Left kidney (tissue), 2 donors: Measurements from ENCODE around the gene BCAS4. TPM values are rescaled to one million over a fixed set of nuclear protein-coding genes. Genes with fewer than 3 reads are reported as not detected.

Experiments used
- DNase-seq: peaks from one replicate; pipeline ENCODE4 v3.0.0-alpha.2; 2013
- polyA plus RNA-seq: library from polyadenylated mRNA; unstranded; fragments of 120-200 nt; gene quantifications from one replicate; pipeline ENCODE4 v1.2.1, GENCODE V29; 2013; ENCODE audit not compliant: insufficient read length

Gene BCAS4
- polyA plus RNA-seq, 1 donor, result 5.1 TPM

DNA sequence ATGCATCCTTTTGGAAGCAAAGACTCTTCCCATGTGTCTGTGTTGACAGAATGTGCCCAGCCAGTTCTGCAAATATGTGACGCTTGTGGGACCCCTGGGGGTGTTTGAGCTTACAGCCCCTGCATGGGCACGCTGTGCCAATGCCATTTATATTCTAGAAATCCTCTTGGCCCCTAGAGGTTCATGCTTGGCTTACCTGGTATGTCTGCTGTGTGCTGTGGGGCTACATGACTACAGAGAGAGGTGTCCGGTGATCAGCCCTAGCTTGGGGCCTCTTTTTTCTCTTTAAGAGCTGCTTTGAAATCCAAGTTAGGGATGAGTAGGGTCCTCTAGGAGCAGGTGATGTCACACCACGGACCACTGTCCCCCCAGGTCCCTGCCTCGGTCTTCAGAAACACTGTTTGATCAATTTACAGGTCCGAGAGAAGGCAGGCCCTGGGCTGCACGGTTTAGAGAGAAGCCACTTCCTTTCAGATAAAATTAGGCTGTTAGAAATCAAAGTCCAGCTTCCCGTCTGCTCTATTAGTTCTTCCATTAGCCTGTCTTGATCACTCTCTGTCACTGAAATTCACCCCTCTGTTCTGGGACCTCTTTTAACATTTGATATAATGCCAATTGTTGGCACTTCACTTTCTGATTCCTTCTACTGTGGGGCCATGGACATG, 26.5 kb downstream of the BCAS4 start:
- DNase-seq, result no peak

DNA sequence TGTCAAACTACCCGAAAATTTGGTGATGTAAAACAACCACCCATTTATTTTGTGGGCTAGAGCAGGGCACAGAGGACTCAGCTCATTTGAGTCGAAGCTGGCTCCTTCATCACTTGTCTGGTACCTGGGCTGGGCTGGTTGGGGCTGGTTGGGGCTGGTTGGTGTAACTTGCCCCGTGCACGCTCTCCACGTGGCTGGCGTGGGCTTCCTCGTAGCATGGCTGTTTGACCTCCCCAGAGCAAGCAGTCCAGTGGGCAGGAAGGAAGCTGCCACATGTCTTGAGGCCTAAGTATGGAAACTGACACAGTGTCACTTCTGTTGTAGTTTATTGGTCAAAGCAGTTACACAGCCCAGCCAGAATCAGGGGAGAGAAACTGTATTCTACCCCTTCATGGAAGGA, 27.1 kb downstream of the BCAS4 start:
- DNase-seq, result no peak

DNA sequence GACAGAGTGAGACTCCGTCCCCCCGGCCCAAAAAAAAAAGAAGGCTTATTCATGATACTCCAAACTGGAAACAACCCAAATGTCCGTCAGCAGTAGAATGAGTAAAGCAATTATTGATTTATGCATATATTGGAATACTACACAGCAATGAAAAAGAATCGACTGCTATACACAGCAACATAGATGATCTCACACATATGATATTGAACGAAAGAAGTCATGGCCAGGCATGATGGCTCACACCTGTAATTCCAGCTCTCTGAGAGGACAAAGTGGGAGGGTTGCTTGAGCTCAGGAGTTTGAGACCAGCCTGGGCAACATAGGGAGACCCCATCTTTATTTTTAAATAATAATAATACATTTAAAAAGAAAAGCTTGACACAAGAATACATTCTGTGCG, 28.5 kb downstream of the BCAS4 start:
- DNase-seq, result no peak

DNA sequence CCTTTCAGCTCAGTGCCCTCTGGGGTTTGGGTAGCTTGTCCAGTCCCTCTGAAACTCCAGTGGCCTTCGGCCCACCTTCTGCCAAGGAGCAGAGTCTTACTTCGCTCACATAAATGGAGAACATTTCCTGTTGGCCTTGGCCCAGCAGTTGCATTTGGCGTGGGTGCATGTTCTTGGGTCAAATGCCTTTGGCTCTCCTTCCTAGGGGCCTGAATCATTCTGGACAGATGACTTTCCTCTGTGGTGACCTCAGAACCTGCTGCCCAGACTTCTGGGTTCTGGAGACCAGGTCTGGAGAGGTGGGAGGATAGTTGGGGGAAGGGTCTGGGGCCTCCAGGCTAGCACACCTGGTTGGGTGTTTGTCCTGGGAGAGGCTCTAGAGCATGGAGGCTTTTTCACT, 29.3 kb downstream of the BCAS4 start:
- no peak for DNase-seq

DNA sequence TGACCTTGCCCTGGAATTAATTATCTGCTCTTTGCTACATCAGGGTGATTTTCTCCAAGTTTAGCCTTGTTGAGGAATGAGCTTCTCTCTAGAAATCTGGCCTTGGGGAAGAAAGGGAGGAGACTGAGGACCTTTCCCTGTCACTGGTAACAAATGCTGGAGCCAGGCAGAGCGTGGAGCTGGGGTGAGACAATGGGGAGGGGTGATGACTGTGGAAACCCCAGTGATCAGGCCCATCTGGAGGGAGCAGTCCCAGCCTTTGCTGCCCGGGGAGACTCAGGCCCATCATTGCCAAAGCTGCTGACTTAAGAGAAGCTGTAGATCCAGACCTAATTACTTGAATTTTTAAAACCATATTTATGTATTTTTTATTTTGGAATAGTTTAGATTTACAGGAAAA, 31.3 kb downstream of the BCAS4 start:
- DNase-seq, result no peak

DNA sequence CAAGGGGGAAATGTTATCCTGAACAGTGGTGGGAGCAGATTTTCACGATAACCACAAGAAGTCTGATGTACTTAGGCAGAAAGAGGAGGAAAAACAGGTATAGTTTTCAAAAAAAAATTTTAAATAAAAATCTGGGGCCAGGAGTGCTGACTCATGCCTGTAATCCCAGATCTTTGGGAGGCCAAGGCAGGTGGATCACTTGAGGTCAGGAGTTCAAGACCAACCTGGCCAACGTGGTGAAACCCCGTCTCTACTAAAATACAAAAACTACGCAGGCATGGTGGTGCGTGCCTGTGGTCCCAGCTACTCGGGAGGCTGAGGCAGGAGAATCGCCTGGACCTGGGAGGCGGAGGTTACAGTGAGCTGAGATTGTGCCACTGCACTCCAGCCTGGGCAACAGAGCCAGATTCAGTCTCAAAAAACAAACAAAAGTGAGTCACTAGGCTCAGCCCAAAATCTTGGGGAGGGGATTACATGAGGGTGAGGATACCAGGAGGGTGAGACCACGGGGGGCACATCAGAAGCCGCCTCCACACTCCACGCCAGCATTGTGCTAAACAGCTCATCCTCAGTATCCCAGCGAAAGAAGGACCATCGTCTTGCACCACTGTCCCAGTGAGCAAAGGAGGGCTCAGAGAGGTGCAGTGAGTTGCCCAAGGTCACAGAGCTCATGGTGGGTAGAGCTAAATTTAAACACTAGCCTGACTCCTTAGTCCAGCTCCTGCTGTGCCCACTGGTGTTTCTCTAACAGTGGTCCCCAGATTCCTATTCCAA, 33.7 kb downstream of the BCAS4 start:
- no peak for DNase-seq

DNA sequence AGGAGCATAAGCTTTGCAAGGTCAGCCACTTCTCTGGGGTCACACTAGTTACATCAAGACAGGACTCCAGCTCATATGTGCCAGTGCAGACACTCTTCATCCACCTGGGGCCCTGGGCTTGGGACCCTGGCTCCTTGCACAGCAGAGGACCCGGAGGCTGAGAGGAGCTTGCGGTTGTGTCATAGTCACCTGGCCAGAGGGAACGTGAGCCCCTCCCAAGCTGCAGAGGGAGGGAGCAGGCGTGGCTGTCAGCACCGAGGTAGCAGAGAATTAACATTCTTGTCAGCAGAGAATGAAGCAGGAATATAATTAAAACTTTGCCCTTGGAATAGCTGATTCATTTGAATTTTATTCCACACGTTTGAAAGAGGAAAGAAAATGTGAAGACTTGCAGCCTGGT, 36.8 kb downstream of the BCAS4 start:
- no peak for DNase-seq

DNA sequence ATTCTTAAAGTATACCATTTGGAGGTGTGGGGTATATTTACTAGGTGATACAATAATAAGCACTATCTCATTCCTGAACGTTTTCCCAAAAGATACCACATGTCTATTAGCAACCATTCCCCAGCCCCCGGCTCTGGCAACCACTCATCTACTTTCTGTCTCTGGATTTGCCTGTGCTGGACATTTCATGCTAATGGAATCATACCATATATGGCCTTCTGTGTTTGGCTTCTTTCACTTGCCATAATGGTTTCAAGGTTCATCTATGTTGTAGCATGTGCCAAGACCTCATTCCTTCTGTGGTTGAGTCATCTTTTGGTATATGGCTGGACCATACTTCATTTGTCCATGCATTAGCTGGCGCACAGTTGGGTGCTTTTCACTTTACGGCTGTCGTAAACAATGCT, 39.7 kb downstream of the BCAS4 start:
- no peak for DNase-seq

DNA sequence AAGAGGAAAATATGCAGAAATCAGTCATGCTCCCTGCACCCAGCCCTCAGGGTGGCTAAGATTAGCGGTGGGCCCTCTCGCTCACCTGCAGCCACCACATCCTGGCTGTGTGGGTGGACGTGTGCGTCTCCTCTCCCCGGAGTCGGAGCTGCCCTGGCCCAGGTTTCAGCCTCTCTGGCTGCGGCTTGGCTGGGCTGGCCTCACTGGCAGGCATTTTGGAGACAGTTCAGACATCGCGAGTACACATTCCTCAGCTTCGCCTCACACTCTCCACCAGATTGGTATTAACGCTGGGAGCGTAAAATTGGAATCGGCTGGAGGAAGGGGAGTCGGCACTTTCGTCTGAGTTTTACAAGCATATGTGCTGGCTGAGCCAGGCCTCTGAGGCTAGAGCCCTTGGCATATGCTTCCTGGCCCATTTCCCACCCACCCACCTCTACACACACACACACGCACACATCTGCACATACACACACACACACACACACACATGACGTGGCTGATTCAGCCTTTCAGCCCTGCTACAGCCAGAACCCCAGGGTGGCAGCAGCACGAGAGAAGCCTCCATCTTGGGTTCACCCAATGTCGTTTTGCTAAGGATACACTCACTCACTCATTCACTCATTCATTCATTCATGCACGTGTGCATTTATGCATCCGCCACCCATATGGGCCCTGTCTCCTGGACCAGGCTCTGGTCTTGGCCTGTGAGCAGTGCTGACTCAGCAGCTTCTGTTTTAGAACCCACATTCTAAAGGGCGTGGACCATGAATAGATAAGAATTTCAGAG, 42.9 kb downstream of the BCAS4 start:
- no peak for DNase-seq

DNA sequence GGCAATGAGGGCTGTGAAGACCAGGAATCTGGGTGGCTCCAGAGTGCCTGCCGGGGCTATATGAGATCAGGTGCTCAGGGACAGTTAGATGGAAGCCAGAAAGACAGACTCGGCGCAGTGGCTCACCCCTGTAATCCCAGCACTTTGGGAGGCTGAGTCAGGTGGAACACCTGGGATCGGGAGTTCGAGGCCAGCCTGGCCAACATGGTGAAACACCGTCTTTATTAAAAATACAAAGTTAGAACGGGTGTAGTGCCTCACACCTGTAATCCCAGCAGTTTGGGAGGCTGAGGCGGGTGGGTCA, 43.4 kb downstream of the BCAS4 start:
- no peak for DNase-seq

DNA sequence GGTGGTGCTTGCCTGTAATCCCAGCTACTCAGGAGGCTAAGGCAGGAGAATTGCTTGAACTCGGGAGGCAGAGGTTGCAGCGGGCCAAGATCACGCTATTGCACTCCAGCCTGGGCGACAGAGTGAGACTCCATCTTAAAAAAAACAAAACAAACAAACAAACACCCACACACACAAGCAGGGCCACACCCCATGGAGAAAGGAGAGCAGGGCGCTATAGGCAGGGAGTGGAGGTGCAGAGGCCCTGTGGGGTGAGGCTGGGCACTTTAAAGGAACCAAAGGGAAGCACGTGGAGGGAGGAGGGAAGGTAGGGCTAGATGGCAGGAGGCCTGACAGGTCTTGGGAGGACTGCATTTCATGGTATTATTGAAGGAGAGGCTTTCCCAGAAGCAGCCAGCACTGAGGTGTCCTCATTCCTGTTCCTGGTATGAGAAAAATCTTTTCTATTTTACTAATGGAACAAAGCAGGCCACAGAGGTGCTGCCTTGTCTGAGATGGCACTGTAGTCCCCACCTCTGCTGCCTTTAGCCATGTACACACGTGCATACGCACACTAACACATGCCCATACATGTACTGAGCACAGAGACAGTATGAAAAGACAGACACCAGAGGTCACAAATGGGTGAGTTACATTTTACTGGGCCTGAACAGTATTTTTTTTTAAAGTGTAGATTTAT, 44.0 kb downstream of the BCAS4 start:
- no peak for DNase-seq

DNA sequence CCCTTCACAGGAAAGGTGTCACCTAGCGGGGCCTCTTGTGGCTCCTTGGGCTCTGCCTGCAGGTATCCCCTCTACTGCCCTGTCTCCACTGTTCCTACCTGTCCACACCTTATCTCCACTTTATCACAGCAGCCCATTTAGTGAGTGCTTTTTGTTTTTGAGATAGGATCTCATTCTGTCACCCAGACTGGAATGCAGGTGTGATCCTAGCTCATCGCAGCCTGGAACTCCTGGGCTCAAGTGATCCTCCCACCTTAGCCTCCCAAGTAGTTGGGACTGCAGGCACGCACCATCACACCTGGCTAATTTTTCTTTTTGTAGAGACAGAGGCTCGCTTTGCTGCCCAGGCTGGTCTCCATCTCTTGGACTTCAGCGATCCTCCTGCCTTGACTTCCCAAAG, 48.0 kb downstream of the BCAS4 start:
- DNase-seq, result no peak

DNA sequence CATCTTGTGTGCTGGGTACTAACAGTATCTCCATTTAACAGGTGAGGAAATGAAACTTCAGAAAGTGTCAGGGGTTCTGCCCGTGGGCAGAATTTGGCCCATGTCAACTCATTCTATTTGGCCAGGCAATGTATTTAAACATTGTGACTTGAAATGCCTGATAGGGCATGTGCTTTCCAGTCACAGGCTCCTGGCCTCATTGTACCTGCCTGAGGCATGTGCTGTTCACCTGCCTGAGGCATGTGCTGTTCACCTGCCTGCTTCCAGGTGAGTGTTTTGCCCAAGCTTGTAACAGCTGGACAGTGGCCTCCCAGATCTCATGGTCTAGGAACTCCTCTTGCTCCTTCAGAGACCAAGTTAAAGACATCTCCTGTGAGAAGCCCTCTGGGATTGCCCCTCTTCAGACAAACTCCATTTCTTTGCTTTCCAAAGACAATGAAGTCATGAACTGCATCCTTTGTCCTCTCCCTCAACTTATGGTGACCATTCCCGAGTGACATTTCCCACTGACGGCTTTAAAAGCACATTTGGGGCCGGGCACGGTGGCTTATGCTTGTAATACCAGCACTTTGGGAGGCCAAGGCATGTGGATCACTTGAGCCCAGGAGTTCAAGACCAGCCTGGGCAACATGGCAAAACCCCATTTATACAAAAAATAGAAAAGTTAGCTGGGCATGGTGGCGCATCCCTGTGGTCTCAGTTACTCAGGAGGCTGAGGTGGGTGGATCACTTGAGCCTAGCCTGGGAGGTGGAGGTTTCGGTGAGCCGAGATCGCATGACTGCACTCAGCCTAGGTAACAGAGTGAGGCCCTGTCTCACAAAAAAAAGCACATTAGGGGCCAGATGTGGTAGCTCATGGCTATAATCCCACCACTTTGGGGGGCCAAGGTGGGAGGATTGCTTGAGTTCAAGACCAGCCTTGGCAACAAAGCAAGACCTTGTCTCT, 48.7 kb downstream of the BCAS4 start:
- no peak for DNase-seq

DNA sequence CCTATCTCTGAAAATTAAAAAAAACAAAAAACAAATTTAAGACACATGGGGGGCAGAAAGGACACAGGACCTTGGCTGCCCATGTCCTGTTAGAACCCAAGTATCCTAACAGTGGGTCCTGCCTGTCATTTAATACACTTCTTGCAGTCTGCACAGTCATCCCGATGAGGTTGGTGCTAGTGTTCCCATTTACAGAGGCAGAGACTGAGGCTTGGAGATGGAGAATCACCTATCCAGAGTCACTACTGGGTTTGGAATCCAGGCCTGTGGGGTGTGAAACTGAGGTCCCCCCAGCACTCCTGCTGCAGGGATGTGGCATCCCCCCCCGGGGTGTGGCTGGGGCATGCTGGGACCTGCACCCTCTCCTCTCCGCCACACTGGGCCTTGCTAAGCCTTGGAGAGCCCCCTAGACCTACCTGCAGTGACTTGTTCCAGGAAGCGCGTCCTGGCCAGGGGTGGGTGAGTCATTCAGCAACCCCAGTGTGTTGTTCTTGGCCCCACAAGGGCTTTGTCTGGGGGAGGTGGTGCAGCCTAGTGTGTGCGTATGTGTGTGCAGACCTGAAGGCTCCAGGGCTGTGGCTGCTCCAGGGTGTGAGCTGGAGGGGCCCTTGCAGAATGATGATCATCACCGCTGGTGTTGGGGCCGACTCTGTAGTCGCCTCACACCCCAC, 49.7 kb downstream of the BCAS4 start:
- DNase-seq, result no peak

DNA sequence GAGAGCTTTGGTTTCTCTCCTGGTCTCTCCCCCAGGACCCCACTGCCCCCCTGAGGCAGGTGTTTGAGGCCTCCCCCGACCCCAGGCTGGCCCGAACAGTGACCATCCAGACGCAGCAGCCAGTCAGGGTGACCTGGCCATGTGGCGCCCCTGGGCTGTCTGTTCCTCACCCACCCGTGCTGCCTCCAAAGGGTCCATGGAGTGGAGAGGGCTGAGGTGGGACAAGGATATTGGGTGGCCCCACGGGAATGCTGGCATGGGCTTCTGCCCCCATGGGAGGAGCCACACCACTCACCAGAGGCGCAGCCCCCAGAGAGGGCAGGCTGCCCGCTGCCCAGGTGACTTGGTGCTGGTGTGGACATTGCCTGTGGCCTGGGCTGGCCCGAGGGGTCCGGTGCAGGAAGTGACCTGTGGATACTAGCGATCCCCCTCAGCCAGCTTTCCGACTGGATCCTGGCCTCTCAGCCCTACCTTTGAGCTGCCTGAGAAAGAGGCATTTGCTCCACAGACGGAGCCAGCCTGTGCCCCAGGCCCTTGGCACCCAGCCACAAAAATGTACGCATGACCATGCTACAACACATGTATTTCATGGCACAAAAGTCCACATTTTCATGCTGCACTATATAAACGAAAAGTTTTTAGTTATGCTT, 50.8 kb downstream of the BCAS4 start:
- DNase-seq, result no peak

DNA sequence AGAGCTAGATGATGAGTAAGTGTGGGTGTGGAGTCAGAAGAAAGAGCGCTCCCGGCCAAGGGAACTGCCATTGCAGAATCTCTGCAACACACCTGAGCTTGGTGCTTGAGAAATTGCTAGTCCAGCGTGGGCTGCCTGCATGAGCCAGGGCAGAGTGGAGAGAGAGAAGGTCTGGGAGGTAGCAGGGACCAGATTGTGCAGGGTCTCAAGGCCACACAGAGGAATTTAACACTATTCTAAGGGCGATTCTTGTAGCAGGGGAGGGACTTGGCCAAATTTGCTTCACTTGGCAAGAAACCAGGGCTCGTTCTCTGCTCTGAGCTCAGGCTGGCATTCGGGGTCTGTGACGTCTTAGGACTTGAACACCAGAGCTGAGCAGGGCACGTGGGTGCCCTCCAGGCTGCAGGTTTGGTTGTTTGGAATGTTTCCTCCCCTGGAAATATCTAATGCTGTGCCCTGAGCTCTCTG, 53.5 kb downstream of the BCAS4 start:
- no peak for DNase-seq

DNA sequence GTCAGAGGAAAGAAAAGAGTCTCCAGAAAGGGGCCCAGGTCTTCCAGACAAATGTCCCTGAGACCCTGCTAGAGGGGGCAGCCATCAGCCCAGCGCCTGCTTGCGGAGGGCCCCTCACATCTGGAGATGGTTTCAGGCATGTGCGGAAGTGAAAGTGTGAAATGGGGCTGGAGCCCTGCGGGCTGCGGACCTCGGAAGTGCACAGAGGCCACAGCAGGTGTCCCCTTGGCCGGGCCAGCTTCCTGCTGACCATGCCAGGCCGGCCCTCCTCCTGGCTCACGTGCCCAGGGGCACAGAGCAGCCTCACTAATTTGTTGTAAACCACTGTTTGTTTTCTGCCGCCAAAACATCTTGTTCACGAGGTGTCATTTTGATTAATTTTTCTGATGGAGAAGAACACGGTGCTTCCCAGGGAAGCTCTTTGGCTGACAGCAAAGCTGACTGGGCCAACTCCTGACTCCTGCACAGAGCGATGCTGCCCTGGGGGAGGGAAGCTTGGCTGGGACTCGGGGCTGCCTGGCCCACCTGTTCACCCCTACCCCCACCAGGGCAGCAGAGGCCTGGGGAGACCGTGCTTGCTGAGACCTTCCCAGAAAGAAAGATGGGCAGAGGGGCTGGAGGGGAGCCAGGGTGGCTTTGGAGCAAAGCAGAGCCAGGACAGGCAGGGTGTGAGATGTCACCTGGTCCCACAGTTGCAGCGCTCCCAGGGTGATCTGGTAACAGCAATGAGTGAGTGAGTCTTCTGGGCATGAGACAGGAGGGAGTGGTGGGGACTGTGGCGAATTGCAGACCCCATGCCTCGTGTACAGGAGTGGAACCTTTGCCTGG, 54.2 kb downstream of the BCAS4 start:
- DNase-seq, result no peak

DNA sequence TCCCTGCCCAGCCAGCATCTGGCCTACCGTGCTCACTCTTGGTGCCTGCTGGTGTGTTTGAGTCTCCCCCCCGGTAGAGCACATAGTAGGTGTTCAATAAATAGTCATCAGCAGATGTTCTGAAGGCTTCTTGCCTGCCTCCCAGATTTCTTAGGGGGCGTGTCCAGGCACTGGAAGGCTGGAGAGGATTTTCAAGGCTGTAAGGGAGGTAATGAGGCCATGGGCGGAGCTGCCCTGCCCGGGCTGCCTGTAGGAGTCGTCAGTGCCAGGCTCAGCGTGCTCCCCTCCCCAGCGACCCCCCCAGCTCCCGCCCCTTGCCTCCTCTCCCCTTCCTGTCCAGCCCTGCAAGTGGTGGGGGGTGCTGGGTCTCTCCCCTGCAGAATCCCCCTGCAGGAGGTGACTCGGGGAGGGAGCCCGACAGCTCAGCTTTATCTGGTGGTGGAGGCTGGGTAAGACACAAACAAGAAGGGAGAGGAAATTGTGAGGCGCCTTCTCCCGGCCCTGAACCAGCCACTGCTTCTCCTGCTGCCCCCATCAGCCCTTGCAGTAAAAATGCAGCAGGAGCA, 55.9 kb downstream of the BCAS4 start:
- no peak for DNase-seq

DNA sequence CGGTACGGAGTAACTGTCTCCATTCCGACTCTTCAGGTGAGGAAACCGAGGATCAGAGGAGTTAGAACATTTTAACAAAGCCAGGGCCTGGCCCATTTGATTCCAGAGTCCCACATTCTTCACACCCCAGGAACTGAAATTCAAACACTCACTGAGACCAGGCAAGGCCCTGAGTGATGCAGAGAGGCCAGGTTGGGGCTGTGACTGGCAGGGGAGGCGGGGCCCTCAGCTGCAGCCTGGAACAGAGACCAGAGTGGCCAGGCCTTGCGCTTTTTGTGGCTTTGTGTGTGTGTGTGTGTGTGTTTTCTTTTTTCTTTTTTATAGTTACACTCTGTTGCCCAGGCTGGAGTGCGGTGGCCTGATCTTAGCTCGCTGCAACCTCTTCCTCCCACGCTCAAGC, 57.2 kb downstream of the BCAS4 start:
- no peak for DNase-seq
